Natural killer cell treated with Interleukin-12 subunit alpha and Interleukin-12 subunit beta and Interleukin-15 and Interleukin-18, amount 100 ng/mL, for 72 hours (primary cell): ENCODE results near the gene OR52H1. TPM values are rescaled to one million over a fixed set of nuclear protein-coding genes. Genes with fewer than 3 reads are reported as not detected.
"Not testable (repeated sequence)": the region's sequence is repeated elsewhere in the genome, so short reads cannot be mapped to it uniquely, and the experiment has no call there.

Source experiments
- ATAC-seq, 2 donors: fragments of 150-1000 bp; cut with Tn5 transposase in 1 of 2; sonication (Bioruptor Pico), chemical (Tn5 transposase) in 1 of 2; 2 replicates each; pipeline ENCODE4 v1.10.0; 2021
- DNase-seq: peaks from one replicate; pipeline ENCODE4 v3.0.0; 2022; ENCODE audit warnings: low spot score
- H3K27ac Mint-ChIP-seq, 2 donors: 1 replicate in 1 of 2; 2 replicates in 1 of 2; pipeline ENCODE4 v1.8.0; 2022; ENCODE audit warnings: mixed read lengths in 2 of 2, mild to moderate bottlenecking in 1 of 2, moderate library complexity in 1 of 2
- H3K27me3 Mint-ChIP-seq, 2 donors: 1 replicate in 1 of 2; 2 replicates in 1 of 2; pipeline ENCODE4 v1.8.0; 2022; ENCODE audit warnings: mixed read lengths in 2 of 2
- H3K36me3 Mint-ChIP-seq: one replicate; pipeline ENCODE4 v1.8.0; 2022; ENCODE audit warnings: mixed read lengths
- H3K4me1 Mint-ChIP-seq, 2 donors: 1 replicate in 1 of 2; 2 replicates in 1 of 2; pipeline ENCODE4 v1.8.0; 2022; ENCODE audit warnings: low read depth in 2 of 2, mixed read lengths in 2 of 2, mild to moderate bottlenecking in 1 of 2
- H3K4me3 Mint-ChIP-seq: one replicate; pipeline ENCODE4 v1.8.0; 2022; ENCODE audit warnings: mixed read lengths
- H3K9me3 Mint-ChIP-seq: 2 replicates; pipeline ENCODE4 v1.8.0; 2022; ENCODE audit warnings: mixed read lengths
- total RNA-seq, 2 donors: library from RNA; stranded (reverse); gene quantifications; one replicate each; pipeline ENCODE4 v1.2.3, GENCODE V29; 2022

Gene OR52H1
- total RNA-seq = not detected

- Mint-ChIP-seq H3K9me3 (no peaks in the 10 kb centered on the region), H3K36me3 (no peaks in the 10 kb centered on the region), H3K27me3 (peaks cover 10 to 15% of the 10 kb centered on the region in 2 donors), H3K27ac (no peak within 1 kb of the TSS), H3K4me1 (no peaks in the 10 kb centered on the region), H3K4me3 (no peak within 1 kb of the TSS)
- ATAC-seq (no peak), DNase-seq (no peak)
Observed at GRCh38 chr11:5548440-5548839, at the start of gene OR52H1. TSS of gene OR52H1 (minus strand) at chr11:5548540. CDS start at chr11:5545505, 3,035 bp downstream.

- no peak for DNase-seq
- no peaks in the 10 kb centered on the region for H3K9me3 Mint-ChIP-seq
- no peak overlapping the region for H3K4me3 Mint-ChIP-seq
- H3K4me1 Mint-ChIP-seq = peaks cover 0 to 8% of the 10 kb centered on the region in 2 donors
- no peaks in the 10 kb centered on the region for H3K36me3 Mint-ChIP-seq
- H3K27ac Mint-ChIP-seq = no peak overlapping the region
- peaks cover 5 to 8% of the 10 kb centered on the region in 2 donors for H3K27me3 Mint-ChIP-seq
- no peak for ATAC-seq
Observed at GRCh38 chr11:5597953-5598352, 49.6 kb upstream of the OR52H1 start.

- Mint-ChIP-seq H3K27ac (peak within 1 kb of the TSS in 1 of 2 donors; percentile 48), H3K36me3 (no peaks in the 10 kb centered on the region), H3K9me3 (no peaks in the 10 kb centered on the region), H3K27me3 (peaks cover 5 to 8% of the 10 kb centered on the region in 2 donors), H3K4me1 (peaks cover 0 to 8% of the 10 kb centered on the region in 2 donors), H3K4me3 (peak within 1 kb of the TSS; percentile 79)
- ATAC-seq (peak in 1 of 2 donors; percentile 62), DNase-seq (no peak)
Observed at GRCh38 chr11:5596607-5597201, 48.4 kb upstream of the OR52H1 start, which contains the start of gene TRIM6. TSS of gene TRIM6 (plus strand) at chr11:5596637. CDS start at chr11:5596898, 261 bp downstream.

GRCh38 chr11:5593146-5593545 lies 44.8 kb upstream of the OR52H1 start:
- Mint-ChIP-seq H3K4me3 (no peak overlapping the region), H3K4me1 (peaks cover 0 to 8% of the 10 kb centered on the region in 2 donors), H3K36me3 (no peaks in the 10 kb centered on the region), H3K9me3 (no peaks in the 10 kb centered on the region), H3K27me3 (peaks cover 5 to 8% of the 10 kb centered on the region in 2 donors), H3K27ac (no peak overlapping the region)
- ATAC-seq (no peak), DNase-seq (no peak)

GRCh38 chr11:5592615-5593014 lies 44.3 kb upstream of the OR52H1 start:
- Mint-ChIP-seq H3K27me3 (peaks cover 3% of the 10 kb centered on the region in 2 donors), H3K27ac (no peak overlapping the region), H3K4me3 (no peak overlapping the region), H3K9me3 (no peaks in the 10 kb centered on the region), H3K36me3 (no peaks in the 10 kb centered on the region), H3K4me1 (peaks cover 0 to 8% of the 10 kb centered on the region in 2 donors)
- DNase-seq = no peak
- ATAC-seq = no peak

- H3K27ac Mint-ChIP-seq = no peak overlapping the region
- peaks cover 0 to 5% of the 10 kb centered on the region in 2 donors for H3K27me3 Mint-ChIP-seq
Observed at GRCh38 chr11:5591613-5592012, 43.3 kb upstream of the OR52H1 start.

GRCh38 chr11:5589906-5590305 lies 41.6 kb upstream of the OR52H1 start:
- not testable (repeated sequence) for H3K27ac Mint-ChIP-seq, H3K4me1 Mint-ChIP-seq, ATAC-seq, H3K9me3 Mint-ChIP-seq, H3K27me3 Mint-ChIP-seq, H3K36me3 Mint-ChIP-seq, DNase-seq, H3K4me3 Mint-ChIP-seq

More at GRCh38 chr11:5591613-5592012, 43.3 kb upstream of the OR52H1 start:
- no peak for DNase-seq
- peaks cover 0 to 5% of the 10 kb centered on the region in 2 donors for H3K4me1 Mint-ChIP-seq
- no peaks in the 10 kb centered on the region for H3K9me3 Mint-ChIP-seq
- no peak for ATAC-seq
- H3K4me3 Mint-ChIP-seq = no peak overlapping the region
- no peaks in the 10 kb centered on the region for H3K36me3 Mint-ChIP-seq

GRCh38 chr11:5584458-5584857 lies 36.1 kb upstream of the OR52H1 start:
- not testable (repeated sequence) for DNase-seq, H3K9me3 Mint-ChIP-seq, H3K27ac Mint-ChIP-seq, H3K4me3 Mint-ChIP-seq, H3K36me3 Mint-ChIP-seq, H3K4me1 Mint-ChIP-seq, ATAC-seq, H3K27me3 Mint-ChIP-seq

GRCh38 chr11:5581014-5581413 lies 32.7 kb upstream of the OR52H1 start:
- Mint-ChIP-seq H3K36me3 (no peaks in the 10 kb centered on the region), H3K9me3 (no peaks in the 10 kb centered on the region), H3K27ac (no peak overlapping the region), H3K4me3 (no peak overlapping the region), H3K27me3 (peaks cover 2 to 7% of the 10 kb centered on the region in 2 donors), H3K4me1 (no peaks in the 10 kb centered on the region)
- ATAC-seq (no peak), DNase-seq (no peak)

GRCh38 chr11:5580577-5580976 lies 32.2 kb upstream of the OR52H1 start, which contains the start of gene OR52B6:
TSS of gene OR52B6 (plus strand) at chr11:5580877. CDS start at chr11:5580877, 0 bp downstream.
- no peaks in the 10 kb centered on the region for H3K4me1 Mint-ChIP-seq
- H3K27ac Mint-ChIP-seq = no peak within 1 kb of the TSS
- no peak within 1 kb of the TSS for H3K4me3 Mint-ChIP-seq
- DNase-seq (no peak), ATAC-seq (peak in 1 of 2 donors; percentile 38)
- no peaks in the 10 kb centered on the region for H3K36me3 Mint-ChIP-seq
- H3K27me3 Mint-ChIP-seq = peaks cover 2 to 7% of the 10 kb centered on the region in 2 donors
- no peaks in the 10 kb centered on the region for H3K9me3 Mint-ChIP-seq

GRCh38 chr11:5577101-5577500 lies 28.8 kb upstream of the OR52H1 start:
- no peak overlapping the region for H3K27ac Mint-ChIP-seq
- no peaks in the 10 kb centered on the region for H3K9me3 Mint-ChIP-seq
- H3K4me3 Mint-ChIP-seq = no peak overlapping the region
- no peak for DNase-seq
- peaks cover 2 to 7% of the 10 kb centered on the region in 2 donors for H3K27me3 Mint-ChIP-seq
- no peak for ATAC-seq
- no peaks in the 10 kb centered on the region for H3K36me3 Mint-ChIP-seq
- no peaks in the 10 kb centered on the region for H3K4me1 Mint-ChIP-seq

GRCh38 chr11:5575152-5575551 lies 26.8 kb upstream of the OR52H1 start:
- Mint-ChIP-seq H3K27ac (no peak overlapping the region), H3K9me3 (peaks cover 4% of the 10 kb centered on the region), H3K4me1 (peaks cover 9 to 10% of the 10 kb centered on the region in 2 donors), H3K27me3 (peaks cover 0 to 8% of the 10 kb centered on the region in 2 donors), H3K4me3 (no peak overlapping the region), H3K36me3 (no peaks in the 10 kb centered on the region)
- ATAC-seq (no peak), DNase-seq (no peak)

- Mint-ChIP-seq H3K27me3 (peaks cover 0 to 11% of the 10 kb centered on the region in 2 donors), H3K27ac (no peak overlapping the region), H3K4me1 (peaks cover 9 to 10% of the 10 kb centered on the region in 2 donors), H3K4me3 (no peak overlapping the region), H3K9me3 (peaks cover 4% of the 10 kb centered on the region), H3K36me3 (no peaks in the 10 kb centered on the region)
- DNase-seq = no peak
- ATAC-seq = no peak
Observed at GRCh38 chr11:5574654-5575053, 26.3 kb upstream of the OR52H1 start.

- H3K36me3 Mint-ChIP-seq = peaks cover 6% of the 10 kb centered on the region
- peaks cover 13 to 14% of the 10 kb centered on the region in 2 donors for H3K4me1 Mint-ChIP-seq
- H3K27ac Mint-ChIP-seq = peak overlapping the region; percentile 46 to 70
- peak overlapping the region; percentile 6 for H3K4me3 Mint-ChIP-seq
- ATAC-seq (peak; percentile 61 to 73), DNase-seq (no peak)
- H3K27me3 Mint-ChIP-seq = peaks cover 26 to 35% of the 10 kb centered on the region in 2 donors
- peaks cover 15% of the 10 kb centered on the region for H3K9me3 Mint-ChIP-seq
Observed at GRCh38 chr11:5564259-5565019, 16.1 kb upstream of the OR52H1 start.
